Measurements from ENCODE around the gene DNAJC27.

DNA sequence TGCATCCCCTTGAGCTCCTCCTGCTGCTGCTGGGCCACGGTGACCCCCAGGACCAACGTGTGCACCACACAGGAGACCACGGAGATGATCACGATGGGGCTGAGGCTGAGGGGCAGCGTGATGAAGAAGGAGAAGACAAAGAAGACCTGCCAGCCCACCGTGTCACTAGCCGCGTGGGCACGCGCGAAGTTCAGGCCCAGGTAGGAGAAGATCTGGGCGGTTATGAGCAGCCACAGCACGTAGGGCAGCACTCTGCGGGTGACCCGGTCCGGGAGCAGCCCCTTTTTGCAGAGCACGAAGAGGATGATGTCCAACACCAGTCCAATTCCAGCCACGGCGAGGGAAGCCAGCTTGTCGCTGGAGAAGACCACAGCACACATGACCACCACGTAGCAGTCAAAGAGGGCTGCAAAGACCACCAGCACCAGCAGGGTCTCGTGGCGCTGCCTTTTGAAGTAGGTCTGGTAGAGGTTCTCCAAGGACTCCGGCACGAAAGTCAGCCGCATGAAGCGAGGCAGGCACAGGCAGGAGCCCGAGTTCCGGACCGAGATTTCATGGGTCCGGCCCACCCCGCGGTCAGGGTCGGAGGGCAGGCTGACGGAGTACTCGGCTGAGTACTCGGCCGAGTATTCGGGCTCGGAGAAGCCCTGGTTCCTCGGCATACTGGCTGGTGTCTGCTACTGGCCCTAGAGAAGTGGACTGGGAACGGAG is 53.3 kb downstream of the DNAJC27 start:
- TF ChIP-seq, protein P1, sequence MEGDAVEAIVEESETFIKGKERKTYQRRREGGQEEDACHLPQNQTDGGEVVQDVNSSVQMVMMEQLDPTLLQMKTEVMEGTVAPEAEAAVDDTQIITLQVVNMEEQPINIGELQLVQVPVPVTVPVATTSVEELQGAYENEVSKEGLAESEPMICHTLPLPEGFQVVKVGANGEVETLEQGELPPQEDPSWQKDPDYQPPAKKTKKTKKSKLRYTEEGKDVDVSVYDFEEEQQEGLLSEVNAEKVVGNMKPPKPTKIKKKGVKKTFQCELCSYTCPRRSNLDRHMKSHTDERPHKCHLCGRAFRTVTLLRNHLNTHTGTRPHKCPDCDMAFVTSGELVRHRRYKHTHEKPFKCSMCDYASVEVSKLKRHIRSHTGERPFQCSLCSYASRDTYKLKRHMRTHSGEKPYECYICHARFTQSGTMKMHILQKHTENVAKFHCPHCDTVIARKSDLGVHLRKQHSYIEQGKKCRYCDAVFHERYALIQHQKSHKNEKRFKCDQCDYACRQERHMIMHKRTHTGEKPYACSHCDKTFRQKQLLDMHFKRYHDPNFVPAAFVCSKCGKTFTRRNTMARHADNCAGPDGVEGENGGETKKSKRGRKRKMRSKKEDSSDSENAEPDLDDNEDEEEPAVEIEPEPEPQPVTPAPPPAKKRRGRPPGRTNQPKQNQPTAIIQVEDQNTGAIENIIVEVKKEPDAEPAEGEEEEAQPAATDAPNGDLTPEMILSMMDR (conservative IDR thresholded peaks at IDR 0.05; ENCODE audit: low read length) = no peak
- TF ChIP-seq EZH2phosphoT487 (IDR thresholded peaks at IDR 0.05; ENCODE audit: borderline replicate concordance) = no peak
